Limb (tissue), 2 donors: ENCODE data around the gene KLHL3.

Experiments used
- DNase-seq, 2 donors: peaks; one replicate each; pipeline ENCODE4 v3.0.0-alpha.2; 2016; ENCODE audit errors: extremely low spot score in 2 of 2

The KLHL3 gene

DNA sequence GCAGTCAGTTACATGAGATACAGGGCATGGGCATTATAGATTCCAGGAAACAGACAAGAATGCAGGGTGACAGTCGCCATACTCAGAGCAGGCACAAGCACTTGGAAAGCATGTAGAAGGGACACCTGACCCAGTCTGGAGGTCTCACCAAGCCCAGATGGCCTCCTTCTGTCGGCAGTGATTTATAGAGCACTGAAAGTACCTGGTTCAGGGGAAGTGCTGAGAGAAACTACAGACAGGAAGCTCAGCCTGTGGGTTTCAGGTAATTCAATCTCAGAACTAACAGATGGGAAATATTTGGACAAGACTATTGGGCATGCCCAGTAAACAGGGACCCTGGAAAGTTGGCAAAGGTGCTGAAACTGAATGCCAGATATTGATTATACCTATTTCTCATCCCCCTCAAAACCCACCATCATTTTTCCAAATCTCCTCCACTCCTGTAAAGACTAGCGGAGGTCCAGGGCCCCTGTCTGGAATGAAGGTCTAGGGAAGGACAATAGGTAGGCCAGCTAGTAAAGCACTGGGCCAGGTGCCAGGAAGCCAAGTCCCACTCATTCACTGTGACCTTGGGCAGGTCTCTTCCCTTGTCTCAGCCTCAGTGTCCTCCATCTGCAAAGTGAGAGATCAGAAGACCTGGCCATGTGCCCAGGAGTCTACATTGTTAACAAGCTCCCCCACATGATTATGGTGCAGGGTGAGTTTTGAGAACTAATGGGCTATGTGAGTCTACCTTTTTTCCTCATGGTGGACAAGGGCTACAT is 26.9 kb downstream of the KLHL3 start:
- DNase-seq = no peak

DNA sequence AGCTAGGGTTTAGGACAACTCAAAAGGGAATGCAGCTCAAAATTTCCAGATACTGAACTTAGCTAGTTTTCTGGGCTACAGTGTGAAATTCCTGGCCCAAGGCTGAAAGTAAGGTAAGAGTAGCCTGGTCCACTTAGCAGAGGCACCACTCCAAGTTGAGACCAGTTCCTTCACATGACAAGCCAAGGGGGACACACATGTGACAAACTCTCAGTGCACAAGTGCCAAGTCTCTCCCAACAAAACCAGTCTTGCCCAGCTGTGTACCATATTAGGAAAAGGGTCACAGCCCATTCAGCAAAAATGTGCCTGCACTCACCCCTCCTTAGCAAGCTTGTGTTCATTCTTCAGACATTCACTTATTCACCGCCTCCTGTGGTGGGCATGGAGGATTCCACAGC is 27.8 kb downstream of the KLHL3 start:
- no peak for DNase-seq

DNA sequence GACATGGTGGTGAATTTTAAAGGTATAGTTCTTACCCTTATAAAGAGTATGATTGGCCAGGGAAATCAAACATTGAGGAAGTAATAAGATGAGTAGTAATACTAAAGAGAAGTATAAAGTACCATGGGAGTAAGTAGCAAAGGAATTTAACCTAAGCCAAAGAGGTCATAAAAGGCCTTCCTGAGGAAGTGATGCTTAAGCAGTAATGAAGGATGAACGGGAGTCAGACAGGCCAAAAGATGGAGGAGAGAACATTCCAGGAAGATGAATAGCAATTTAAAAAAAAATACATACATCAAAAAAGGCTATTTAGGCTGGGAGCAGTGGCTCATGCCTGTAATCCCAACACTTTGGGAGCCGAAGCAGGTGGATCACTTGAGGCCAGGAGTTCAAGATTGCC is 29.0 kb downstream of the KLHL3 start:
- no peak for DNase-seq

GRCh38 chr5:137705106-137705505 is 30.8 kb downstream of the KLHL3 start:
- no peak for DNase-seq

DNA sequence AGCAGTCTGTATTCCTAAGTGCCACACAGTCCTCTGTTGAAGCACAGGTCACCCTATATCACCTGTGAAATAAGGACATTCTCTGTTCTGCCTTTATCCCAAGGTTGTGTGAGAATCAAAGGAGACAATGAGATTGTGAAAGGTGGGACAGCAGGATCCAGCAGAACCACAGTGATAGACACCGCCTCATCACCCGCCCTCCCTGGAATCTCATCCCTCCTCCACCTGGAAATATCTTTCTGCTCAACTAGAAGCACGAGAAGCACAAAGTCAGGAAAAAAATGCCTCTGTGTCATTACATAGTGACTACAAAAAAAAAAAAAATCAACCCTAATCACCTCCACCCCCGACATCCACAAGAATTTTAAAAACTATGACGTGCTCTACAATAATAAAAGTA is 32.3 kb downstream of the KLHL3 start:
- DNase-seq = no peak

- DNase-seq = no peak
Observed at GRCh38 chr5:137700282-137700680, 35.6 kb downstream of the KLHL3 start.

GRCh38 chr5:137699336-137700281 is 36.3 kb downstream of the KLHL3 start:
- peak; percentile 13 to 36 for DNase-seq

- DNase-seq = no peak
Observed at GRCh38 chr5:137696481-137696880, 39.4 kb downstream of the KLHL3 start.

GRCh38 chr5:137695651-137696428 is 40.0 kb downstream of the KLHL3 start:
- DNase-seq = no peak

GRCh38 chr5:137693951-137694721 is 41.8 kb downstream of the KLHL3 start:
- no peak for DNase-seq

- no peak for DNase-seq
Observed at GRCh38 chr5:137693307-137693950, 42.5 kb downstream of the KLHL3 start.

DNA sequence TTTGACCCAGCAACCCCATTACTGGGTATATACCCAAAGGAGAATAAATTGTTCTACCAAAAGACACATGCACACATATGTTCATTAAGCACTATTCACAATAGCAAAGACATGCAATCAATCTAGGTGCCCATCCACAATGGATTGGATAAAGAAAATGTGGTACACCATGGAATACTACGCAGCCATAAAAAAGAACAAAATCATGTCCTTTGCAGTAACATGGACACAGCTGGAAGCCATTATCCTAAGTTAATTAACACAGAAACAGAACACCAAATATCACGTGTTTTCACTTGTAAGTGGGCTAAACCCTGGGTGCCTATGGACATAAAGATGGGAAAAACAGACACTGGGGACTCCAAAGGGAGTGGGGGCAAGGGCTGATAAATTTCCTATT is 46.6 kb downstream of the KLHL3 start:
- DNase-seq = no peak

DNA sequence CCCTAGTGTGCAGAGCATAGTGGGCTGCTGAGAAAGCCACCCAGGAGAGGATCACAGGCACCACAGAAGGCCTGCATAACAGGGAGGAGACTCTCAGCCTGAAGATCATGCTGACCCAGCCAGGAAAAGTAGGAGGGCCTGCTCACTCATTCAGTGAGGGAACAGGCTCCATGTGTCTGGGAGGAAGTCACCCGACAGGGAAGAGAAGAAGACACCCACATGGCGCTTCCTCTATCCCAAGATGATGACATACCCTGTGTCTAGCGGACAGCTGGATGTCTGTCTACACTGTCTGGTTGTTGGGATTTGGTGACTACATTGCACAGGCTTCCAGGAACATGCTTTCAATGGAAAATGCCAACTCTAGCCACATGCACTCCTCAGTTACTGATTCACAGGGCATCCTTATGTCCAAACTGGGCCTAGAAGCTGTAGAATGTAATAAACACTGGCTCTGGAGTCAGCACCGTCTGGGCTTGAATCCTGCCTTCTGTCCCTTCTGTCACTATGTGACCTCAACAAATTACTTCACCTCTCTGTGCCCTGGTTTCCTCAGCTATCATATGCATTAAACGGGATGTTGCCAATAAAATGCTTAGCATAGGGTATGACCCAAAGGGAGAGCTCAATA is 47.6 kb downstream of the KLHL3 start:
- DNase-seq = no peak

DNA sequence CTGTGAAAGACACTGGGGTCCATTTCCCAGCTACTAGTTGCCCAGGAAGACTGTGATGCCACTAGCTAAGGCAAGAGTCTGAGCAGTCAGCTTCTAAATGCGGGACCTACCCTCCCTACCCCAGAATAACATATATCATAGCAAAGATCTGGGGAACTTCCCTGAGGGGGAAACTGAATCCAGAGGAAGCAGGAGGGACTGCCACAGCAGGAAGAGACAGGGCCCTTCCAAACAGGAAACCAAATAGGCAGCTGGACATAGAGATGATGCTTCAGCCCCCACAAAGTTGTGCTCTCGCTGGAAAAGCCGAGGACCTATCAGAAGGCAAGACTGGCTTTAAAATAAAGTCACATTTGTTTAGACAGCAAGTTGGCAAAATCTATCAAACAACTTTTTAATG is 51.1 kb downstream of the KLHL3 start:
- DNase-seq = no peak

DNA sequence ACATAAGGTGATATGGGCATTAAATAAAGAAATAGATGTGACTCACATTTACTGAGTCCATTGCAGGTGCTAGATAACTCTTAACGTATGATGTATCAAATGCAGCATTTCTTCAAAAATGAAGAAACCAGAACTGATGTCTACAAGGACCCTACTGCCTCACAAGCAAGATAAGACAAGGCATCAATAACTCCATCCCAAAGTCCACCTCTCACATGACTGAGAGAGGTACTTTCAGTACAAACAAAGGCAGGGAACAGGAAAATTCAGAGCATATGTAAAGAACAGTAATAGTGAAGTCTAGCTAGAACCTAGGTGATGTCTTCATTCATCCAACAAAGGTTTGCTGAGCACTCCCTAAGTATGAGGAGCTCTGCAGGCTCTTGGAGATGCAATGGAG is 54.7 kb downstream of the KLHL3 start:
- DNase-seq = no peak

DNA sequence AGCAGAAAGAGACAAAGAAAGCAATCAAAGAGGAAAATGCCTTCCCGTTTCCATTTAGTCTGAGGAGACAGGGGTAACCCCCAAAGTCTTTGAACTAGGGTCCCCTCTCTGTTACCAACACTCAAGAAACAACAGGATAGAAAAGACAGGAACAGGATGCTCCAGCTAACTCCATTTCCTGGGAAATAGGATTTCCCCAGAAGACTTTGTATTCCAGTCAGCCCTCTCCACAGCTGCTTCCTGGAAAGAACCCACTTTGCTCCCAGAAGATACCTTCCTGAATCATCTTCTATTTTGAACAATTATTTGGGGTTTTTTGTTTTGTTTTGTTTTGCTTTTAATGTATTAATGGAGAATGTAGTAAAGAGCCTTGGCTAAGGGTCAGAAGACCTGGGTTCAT is 56.0 kb downstream of the KLHL3 start:
- DNase-seq = no peak

DNA sequence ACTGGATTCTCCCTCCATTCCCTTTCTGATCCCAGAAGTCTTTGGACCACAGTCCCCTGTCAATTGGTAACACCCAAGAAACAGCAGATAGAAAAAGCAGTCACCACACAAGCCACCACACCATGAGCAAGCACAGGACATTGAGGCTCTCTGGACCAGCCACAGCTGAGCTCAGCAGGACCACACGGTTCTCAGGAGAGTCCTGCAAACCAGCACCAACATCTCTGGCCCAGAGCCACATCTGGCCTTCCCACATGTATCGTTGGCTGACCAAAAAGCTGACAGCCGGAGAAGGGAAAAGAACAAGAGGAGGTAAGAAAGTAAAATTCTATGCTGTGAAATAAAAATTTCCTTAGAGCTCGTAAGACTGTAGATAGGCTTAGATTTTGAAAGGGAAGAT is 56.7 kb downstream of the KLHL3 start:
- DNase-seq = no peak

DNA sequence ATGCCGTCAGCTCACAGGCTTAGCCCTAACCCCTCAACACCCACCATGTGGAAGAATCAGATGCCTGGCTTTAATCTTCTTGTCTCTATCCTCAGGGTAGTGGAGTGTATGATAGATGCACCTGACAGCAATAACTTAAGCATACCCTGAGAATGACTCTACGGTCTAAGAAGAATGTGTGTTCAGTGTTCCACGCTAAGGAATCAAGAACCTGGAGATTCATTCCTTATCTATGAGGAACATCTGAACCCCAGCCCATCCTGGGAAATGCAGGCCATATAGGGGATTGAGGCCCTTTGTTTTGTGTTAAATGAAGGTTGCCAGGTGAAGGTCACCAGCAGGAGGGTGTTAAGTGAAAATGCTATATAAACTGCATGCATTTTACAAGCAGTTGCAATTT is 63.0 kb downstream of the KLHL3 start:
- DNase-seq = no peak

- no peak for DNase-seq
Observed at GRCh38 chr5:137672001-137672400, 63.9 kb downstream of the KLHL3 start.

DNA sequence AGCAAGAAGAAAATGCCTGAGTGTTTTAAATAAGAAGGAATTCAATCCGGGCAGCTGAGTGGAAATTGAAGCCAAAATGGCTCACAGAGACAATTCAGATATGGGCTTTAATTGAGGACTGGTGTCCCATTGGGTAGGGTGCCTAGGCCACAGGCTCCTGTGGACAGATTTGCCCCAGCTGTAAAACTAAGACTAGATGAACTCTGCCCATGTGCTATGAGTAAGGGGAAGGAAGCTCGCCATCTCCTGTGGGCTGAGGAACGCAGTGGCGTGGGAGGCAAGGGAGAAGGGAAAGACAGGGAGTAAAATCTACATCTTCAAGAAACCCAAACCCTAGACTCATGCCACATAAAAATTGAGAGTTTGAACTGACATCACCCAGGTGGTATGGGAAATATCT is 66.1 kb downstream of the KLHL3 start:
- no peak for DNase-seq
